KOPT-K1 (cell line): ENCODE results near the gene CEL.

Experiments
- H3K27ac ChIP-seq: fragments of 200-600 bp; sonication (generic); 2 replicates; pipeline ENCODE4 v1.5.1; 2016; ENCODE audit warnings: antibody characterized with exemption, mild to moderate bottlenecking, low read depth, low read length; ENCODE audit not compliant: poor library complexity, severe bottlenecking
- H3K36me3 ChIP-seq: fragments of 200-600 bp; sonication (generic); 2 replicates; pipeline ENCODE4 v1.5.1; 2017; ENCODE audit warnings: antibody characterized with exemption, mild to moderate bottlenecking, low read length, moderate library complexity; ENCODE audit not compliant: insufficient read depth
- H3K9me3 ChIP-seq: fragments of 200-600 bp; sonication (generic); 2 replicates; pipeline ENCODE4 v1.5.1; 2017; ENCODE audit warnings: antibody characterized with exemption, low read length, mild to moderate bottlenecking; ENCODE audit not compliant: insufficient read depth, poor library complexity, severe bottlenecking

CEL gene

DNA sequence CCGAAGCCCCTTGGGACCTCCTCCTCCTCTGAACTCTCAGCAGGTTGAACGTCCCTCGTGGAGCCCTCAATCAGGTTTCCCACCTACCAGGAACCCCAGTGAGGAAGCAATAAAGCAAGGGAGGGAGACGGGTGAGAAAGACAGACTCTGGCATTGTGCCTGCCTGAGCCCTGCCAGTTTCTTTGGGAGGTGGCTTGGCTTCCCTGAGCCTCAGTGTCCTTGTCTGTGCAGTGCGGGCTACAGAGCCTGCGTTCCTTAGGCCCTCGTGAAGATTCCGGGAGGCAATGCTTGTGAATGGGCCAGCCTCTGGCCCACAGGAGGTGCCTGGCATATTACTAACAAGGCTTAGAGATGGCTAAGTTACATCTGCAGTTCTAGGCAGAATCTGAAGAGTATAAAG is 19.1 kb upstream of the CEL start:
- peaks cover 97% of the 10 kb centered on the region for H3K36me3 ChIP-seq
- no peaks in the 10 kb centered on the region for H3K9me3 ChIP-seq
- no peak overlapping the region for H3K27ac ChIP-seq

GRCh38 chr9:133043449-133044035 is 18.2 kb upstream of the CEL start:
- Histone ChIP-seq H3K36me3 (peaks cover 98% of the 10 kb centered on the region), H3K9me3 (no peaks in the 10 kb centered on the region), H3K27ac (no peak overlapping the region)

GRCh38 chr9:133044125-133044524 is 17.7 kb upstream of the CEL start:
- Histone ChIP-seq H3K27ac (no peak overlapping the region), H3K36me3 (peaks cover 99% of the 10 kb centered on the region), H3K9me3 (no peaks in the 10 kb centered on the region)

DNA sequence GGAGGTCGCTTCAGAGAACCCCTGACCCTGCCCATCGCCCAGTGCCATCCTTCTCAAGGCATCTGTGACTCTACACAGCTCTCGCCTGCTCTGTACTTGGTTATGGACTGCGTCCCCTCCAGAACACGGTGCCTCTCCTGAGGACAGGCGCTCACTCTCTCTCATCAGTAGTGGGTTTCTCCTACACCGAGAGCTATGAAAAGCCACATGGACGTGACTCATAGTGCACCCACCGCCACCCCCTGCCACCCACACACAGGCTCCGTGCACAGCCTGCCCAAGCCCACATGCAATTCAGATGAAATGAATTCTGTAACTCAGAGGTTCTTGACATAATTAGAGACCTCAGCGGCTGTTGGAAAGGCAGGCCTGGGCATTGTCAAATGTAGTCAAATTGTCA is 17.1 kb upstream of the CEL start:
- Histone ChIP-seq H3K27ac (no peak overlapping the region), H3K9me3 (no peaks in the 10 kb centered on the region), H3K36me3 (peaks cover 99% of the 10 kb centered on the region)

DNA sequence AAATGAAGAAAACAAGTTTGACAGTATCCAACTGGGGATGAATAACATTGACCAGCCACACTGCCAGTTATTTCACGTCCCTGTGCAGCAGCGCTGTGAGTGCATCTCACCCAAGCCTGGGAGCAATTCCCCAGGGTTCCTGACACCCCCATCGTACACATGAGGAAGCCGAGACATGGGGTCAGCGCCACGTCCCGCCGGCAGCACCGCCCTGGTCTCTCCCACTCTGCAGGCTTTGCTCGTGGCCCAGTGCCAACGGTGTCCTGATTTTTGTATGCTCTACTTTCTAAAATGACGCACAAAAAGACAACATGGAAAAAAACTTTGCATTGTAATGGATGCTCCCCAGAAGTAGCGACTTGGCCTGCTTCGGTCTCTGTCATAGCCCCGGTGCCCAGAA is 16.6 kb upstream of the CEL start:
- H3K36me3 ChIP-seq: peaks cover 99% of the 10 kb centered on the region
- H3K27ac ChIP-seq: no peak overlapping the region
- H3K9me3 ChIP-seq: no peaks in the 10 kb centered on the region

DNA sequence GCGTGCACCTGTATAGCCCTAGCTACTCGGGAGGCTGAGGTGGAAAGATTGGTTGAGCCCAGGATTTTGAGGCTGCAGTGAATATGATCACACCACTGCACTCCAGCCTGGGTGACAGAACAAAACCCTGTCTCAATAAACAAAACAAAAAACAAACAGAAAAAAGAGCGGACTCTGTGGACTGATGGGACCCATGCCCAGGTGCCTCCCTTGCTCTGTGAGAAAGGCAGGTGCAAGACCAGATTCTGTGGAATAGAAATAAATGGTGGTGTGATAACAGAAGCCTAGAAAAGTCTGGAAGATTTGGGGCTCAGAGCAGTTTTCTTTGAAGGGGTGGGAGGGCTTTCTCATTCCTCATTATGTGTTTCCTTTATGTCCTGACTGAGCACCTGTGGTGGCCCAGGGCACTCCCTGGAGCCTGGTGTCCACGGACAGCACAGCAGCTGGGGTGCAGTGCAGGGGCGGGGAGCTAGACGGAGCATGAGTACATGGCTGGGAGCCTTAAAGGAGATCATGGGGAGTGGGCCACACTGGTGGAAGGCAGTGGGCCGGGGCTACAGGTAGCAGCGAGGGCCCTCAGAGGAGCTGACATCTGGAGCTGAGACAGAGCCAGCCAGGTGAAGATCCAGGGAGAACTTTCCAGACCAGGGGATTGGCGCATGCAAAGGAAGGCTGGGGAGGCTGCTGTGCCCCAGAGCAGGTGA is 15.4 kb upstream of the CEL start:
- Histone ChIP-seq H3K36me3 (peaks cover 99% of the 10 kb centered on the region), H3K27ac (no peak overlapping the region), H3K9me3 (no peaks in the 10 kb centered on the region)

- H3K27ac ChIP-seq: no peak overlapping the region
- no peaks in the 10 kb centered on the region for H3K9me3 ChIP-seq
- peaks cover 99% of the 10 kb centered on the region for H3K36me3 ChIP-seq
These were observed 14.9 kb upstream of the CEL start for GRCh38 chr9:133046900-133047295.

DNA sequence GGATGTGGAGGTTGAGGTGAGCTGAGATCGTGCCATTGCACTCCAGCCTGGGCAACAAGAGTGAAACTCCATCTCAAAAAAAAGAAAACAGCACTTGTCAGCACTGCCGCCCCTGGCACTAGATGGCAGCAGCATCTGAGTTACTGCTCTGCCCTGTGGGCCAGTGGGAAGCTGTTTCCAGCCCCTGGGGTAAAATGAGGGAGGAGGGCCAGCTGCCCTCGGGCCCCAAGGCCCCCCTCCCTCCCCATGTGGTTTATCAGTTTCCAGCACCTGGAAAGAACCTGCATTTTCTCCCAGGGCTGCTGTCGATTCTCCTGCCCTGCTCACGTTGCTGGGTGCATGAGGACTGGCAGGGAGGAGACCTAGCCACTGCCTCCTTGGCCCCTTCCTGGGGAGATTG is 13.2 kb upstream of the CEL start:
- H3K36me3 ChIP-seq: peaks cover 99% of the 10 kb centered on the region
- no peak overlapping the region for H3K27ac ChIP-seq

GRCh38 chr9:133049043-133049442 is 12.7 kb upstream of the CEL start:
- Histone ChIP-seq H3K36me3 (peaks cover 99% of the 10 kb centered on the region), H3K27ac (no peak overlapping the region), H3K9me3 (no peaks in the 10 kb centered on the region)

More for the DNA sequence above, 13.2 kb upstream of the CEL start:
- H3K9me3 ChIP-seq: no peaks in the 10 kb centered on the region

GRCh38 chr9:133050142-133050541 is 11.6 kb upstream of the CEL start:
- Histone ChIP-seq H3K27ac (no peak overlapping the region), H3K9me3 (no peaks in the 10 kb centered on the region), H3K36me3 (peaks cover 99% of the 10 kb centered on the region)

- H3K27ac ChIP-seq: no peak overlapping the region
- H3K36me3 ChIP-seq: peaks cover 99% of the 10 kb centered on the region
- no peaks in the 10 kb centered on the region for H3K9me3 ChIP-seq
These were observed 11.0 kb upstream of the CEL start for GRCh38 chr9:133050781-133051180.

- Histone ChIP-seq H3K36me3 (peaks cover 99% of the 10 kb centered on the region), H3K9me3 (no peaks in the 10 kb centered on the region), H3K27ac (no peak overlapping the region)
These were observed 10.4 kb upstream of the CEL start for GRCh38 chr9:133051281-133051900.

- H3K36me3 ChIP-seq: peaks cover 99% of the 10 kb centered on the region
- H3K9me3 ChIP-seq: no peaks in the 10 kb centered on the region
- no peak overlapping the region for H3K27ac ChIP-seq
These were observed 9.7 kb upstream of the CEL start for GRCh38 chr9:133051966-133052539.

- Histone ChIP-seq H3K9me3 (no peaks in the 10 kb centered on the region), H3K36me3 (peaks cover 94% of the 10 kb centered on the region), H3K27ac (no peak overlapping the region)
These were observed 7.4 kb upstream of the CEL start for GRCh38 chr9:133054194-133054890.

GRCh38 chr9:133054966-133055365 is 6.8 kb upstream of the CEL start:
- Histone ChIP-seq H3K36me3 (peaks cover 88% of the 10 kb centered on the region), H3K27ac (no peak overlapping the region), H3K9me3 (no peaks in the 10 kb centered on the region)
